IPS DF 6.9 (cell line): Measurements from ENCODE around the gene TNFAIP8.
"Not testable (repeated sequence)": the region's sequence is repeated elsewhere in the genome, so short reads cannot be mapped to it uniquely, and the experiment has no call there.

Source experiments
- DNase-seq: peaks from one replicate; pipeline ENCODE4 v3.0.0-alpha.2; 2013; ENCODE audit warnings: low read depth, low spot score
- H3K27ac ChIP-seq: one replicate; pipeline ENCODE4 v1.5.1; 2013; ENCODE audit warnings: low read length, control low read depth
- H3K27me3 ChIP-seq: 2 replicates; pipeline ENCODE4 v1.6.1; 2013; ENCODE audit warnings: mild to moderate bottlenecking, low read length; ENCODE audit not compliant: control insufficient read depth, insufficient read depth
- H3K36me3 ChIP-seq: 2 replicates; pipeline ENCODE4 v1.6.1; 2013; ENCODE audit warnings: low read length; ENCODE audit not compliant: control insufficient read depth, insufficient read depth
- H3K4me1 ChIP-seq: 2 replicates; pipeline ENCODE4 v1.6.1; 2013; ENCODE audit warnings: low read length; ENCODE audit not compliant: control insufficient read depth, insufficient read depth
- H3K4me3 ChIP-seq: 2 replicates; pipeline ENCODE4 v1.5.1; 2013; ENCODE audit warnings: mild to moderate bottlenecking, low read length
- H3K9me3 ChIP-seq: 2 replicates; pipeline ENCODE4 v1.6.1; 2013; ENCODE audit warnings: low read length, inconsistent platforms; ENCODE audit not compliant: control insufficient read depth, insufficient read depth
- WGBS: extraction: QIAGEN DNeasy Blood & Tissue Kit; methylation state at CpG from one replicate; pipeline ENCODE4 v1.1.7; 2013; ENCODE audit warnings: mixed read lengths, missing lambda C conversion rate; ENCODE audit not compliant: insufficient read length, insufficient coverage; 5-methylcytosine and 5-hydroxymethylcytosine counted together

TNFAIP8 gene

DNA sequence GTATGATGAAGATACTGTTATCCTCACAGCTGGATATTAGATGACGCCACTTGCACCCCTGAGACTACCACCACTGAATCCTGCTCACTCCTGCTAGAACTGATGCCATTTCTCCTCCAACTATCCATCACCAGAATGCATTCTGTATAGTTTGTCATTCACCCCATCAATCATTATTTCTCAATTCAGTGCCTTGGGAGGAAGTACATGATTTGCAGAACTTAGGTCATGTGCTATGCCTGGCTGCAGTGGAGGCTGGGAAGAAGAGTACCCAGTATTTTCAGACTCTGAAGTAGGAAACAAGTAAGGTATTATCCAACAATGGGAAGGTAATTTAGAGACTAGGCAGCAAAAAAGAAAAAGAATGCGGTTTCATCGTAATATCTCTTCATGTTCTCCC, 70.2 kb downstream of the TNFAIP8 start:
- H3K4me3 ChIP-seq: no peak overlapping the region
- H3K4me1 ChIP-seq: no peaks in the 10 kb centered on the region
- H3K27me3 ChIP-seq: no peaks in the 10 kb centered on the region
- no CpG with 5 or more reads among the region's 3 CpGs for WGBS
- H3K27ac ChIP-seq: no peak overlapping the region
- H3K9me3 ChIP-seq: no peaks in the 10 kb centered on the region
- DNase-seq: no peak
- H3K36me3 ChIP-seq: no peaks in the 10 kb centered on the region

DNA sequence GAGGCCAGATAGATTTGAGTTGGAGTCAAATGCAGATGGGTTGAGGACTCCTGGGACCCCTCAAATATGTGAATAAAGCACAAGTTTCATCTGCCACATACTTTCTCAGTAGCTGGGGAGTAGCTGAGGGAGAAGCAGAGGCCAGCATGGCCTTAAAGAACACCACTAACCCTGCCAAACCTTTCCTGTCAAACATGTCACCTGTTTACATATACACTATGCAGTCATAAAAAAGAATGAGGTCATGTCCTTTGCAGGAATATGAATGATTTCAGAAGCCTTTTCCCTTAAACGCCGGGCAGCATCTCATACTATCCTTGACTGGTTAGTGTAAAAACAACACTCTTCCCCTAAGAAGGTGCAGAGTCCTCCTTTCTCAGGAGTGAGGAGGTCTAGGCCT, 71.2 kb downstream of the TNFAIP8 start:
- H3K4me1 ChIP-seq: no peaks in the 10 kb centered on the region
- H3K4me3 ChIP-seq: no peak overlapping the region
- no CpG with 5 or more reads among the region's 2 CpGs for WGBS
- H3K27ac ChIP-seq: no peak overlapping the region
- no peaks in the 10 kb centered on the region for H3K9me3 ChIP-seq
- no peaks in the 10 kb centered on the region for H3K36me3 ChIP-seq
- no peaks in the 10 kb centered on the region for H3K27me3 ChIP-seq
- no peak for DNase-seq

DNA sequence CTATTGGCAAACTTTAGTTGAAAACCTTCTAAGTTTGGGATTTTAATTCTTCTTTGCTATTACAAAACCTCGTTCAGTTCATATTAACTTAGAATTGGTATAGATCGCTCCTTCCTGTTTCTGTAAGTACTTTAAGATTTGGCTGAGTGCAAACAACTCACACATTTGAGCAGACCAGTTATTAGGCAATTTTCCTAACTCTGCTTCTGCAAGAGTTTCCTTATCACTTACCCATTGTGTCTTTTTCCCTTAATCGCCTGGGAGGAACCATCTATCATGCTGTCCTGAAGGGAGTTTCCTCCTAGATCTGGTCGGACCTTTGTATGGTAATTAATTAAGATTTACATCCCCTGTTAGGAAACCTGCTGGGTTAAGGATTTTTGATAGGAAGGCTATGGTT, 71.8 kb downstream of the TNFAIP8 start:
- H3K27me3 ChIP-seq, H3K4me1 ChIP-seq, H3K4me3 ChIP-seq, H3K27ac ChIP-seq, H3K36me3 ChIP-seq, H3K9me3 ChIP-seq, DNase-seq: not testable (repeated sequence)
- WGBS: no CpG with 5 or more reads among the region's 4 CpGs

- no CpG with 5 or more reads among the region's 1 CpG for WGBS
- not testable (repeated sequence) for H3K9me3 ChIP-seq, H3K4me1 ChIP-seq
These were observed 72.3 kb downstream of the TNFAIP8 start for GRCh38 chr5:119428166-119428565.

DNA sequence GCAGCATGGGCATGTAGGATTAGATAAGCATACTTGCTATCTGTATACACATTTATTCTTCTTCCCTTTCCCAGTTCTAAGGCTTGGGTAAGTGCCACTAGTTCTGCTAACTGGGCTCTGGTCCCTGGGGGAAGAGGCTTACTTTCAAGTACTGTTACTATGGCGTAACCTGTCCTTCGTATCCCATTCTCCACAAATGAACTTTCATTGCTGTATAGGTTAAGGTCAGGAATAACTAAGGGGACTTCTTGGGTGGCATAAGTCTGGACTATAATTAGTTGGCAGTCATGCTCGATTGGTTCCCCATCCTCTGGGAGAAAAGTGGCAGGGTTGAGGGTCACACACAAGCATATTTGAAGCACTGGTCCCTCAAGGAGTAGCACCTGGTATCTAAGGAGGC, 72.8 kb downstream of the TNFAIP8 start:
- H3K27ac ChIP-seq, DNase-seq, H3K4me3 ChIP-seq, H3K4me1 ChIP-seq, H3K27me3 ChIP-seq, H3K36me3 ChIP-seq, H3K9me3 ChIP-seq: not testable (repeated sequence)
- WGBS: no CpG with 5 or more reads among the region's 3 CpGs

More at GRCh38 chr5:119428166-119428565, 72.3 kb downstream of the TNFAIP8 start:
- H3K27ac ChIP-seq, H3K27me3 ChIP-seq, H3K4me3 ChIP-seq, DNase-seq, H3K36me3 ChIP-seq: not testable (repeated sequence)

DNA sequence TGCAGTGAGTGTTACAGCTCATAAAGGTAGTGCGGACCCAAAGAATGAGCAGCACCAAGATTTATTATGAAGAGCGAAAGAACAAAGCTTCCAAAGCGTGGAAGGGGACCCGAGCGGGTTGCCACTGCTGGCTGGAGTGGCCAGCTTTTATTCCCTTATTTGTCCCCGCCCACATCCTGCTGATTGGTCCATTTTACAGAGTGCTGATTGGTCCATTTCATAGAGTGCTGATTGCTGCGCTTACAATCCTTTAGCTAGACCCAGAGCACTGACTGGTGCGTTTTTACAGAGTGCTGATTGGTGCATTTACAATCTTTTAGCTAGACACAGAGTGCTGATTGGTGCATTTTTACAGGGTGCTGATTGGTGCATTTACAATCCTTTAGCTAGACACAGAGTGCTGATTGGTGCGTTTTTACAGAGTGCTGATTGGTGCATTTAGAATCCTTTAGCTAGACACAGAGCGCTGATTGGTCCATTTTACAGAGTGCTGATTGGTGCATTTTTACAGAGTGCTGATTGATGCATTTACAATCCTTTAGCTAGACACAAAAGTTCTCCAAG, 76.9 kb downstream of the TNFAIP8 start:
- H3K27me3 ChIP-seq, H3K36me3 ChIP-seq, H3K9me3 ChIP-seq, DNase-seq, H3K4me1 ChIP-seq, H3K4me3 ChIP-seq, H3K27ac ChIP-seq: not testable (repeated sequence)
- no CpG with 5 or more reads among the region's 10 CpGs for WGBS

DNA sequence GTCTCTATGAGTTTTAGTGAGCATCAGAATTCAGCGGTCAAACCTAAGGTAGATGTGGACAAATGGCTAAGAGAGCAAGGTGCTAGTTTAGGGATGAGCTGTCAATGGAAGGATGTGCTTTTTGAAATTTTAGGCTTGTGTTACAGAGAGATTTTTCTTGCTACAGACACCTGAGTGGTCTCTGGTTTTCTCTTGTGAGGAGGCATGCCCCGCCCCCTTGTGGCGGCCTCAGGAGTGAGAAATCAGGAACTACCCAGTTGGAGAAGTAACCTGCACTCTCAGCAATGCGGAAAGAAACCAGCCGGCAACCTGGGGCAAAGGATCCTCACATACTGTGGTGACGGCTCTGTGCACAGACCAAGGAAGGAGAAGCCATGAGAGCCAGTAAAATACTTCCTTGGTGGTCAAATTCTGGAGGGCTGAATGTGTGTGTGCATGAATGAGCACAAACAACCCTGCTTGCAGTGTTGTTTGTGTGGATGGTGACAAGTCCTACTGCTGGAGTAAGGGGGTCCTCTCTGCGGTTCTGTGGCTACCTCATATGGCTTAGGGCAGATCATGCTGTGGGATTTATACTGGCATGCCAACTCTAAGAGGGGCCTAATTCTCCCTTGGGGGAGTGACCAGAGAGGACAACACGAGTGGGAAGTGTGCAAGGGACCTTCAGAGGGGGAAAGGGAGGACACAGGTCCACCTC, 79.8 kb downstream of the TNFAIP8 start:
- Histone ChIP-seq H3K9me3 (no peaks in the 10 kb centered on the region), H3K36me3 (no peaks in the 10 kb centered on the region), H3K4me1 (no peaks in the 10 kb centered on the region), H3K27me3 (no peaks in the 10 kb centered on the region), H3K27ac (no peak overlapping the region), H3K4me3 (no peak overlapping the region)
- WGBS: no CpG with 5 or more reads among the region's 8 CpGs
- DNase-seq: peak; percentile 57

DNA sequence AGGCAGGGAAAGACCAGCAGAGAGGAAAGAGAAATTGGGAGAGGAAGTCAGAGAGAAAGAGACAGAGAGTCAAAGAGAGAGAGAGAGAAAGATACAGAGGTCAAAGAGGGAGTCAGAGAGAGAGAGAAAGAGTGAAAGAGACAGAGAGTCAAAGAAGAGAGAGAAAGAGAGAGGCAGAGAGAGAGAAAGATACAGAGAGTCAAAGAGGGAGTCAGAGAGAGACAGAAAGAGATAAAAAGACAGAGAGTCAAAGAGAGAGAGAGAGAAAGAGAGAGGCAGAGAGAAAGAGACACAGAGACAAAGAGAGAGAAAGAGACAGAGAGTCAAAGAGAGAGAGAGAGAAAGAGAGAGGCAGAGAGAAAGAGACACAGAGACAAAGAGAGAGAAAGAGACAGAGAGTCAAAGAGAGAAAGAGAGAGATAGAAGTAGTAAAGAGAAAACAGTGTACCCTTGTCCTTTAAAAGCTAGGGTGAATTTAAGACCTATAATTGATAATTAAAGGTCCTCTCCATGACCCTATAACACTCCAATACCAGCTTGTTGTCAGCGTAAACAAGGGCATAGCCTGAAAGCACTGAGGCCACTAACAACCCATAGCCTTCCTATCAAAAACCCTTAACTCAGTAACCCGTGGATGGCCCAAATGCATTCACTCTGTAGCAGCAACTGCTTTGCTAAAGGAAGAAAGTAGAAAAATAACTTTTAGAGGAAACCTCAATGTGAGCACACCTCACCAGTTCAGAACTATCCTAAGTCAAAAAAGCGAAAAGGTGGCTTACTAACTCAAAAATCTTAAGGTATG, 82.2 kb downstream of the TNFAIP8 start:
- not testable (repeated sequence) for H3K27ac ChIP-seq, H3K36me3 ChIP-seq, H3K9me3 ChIP-seq, H3K27me3 ChIP-seq, H3K4me3 ChIP-seq, H3K4me1 ChIP-seq, DNase-seq
- WGBS: no CpG with 5 or more reads among the region's 3 CpGs

DNA sequence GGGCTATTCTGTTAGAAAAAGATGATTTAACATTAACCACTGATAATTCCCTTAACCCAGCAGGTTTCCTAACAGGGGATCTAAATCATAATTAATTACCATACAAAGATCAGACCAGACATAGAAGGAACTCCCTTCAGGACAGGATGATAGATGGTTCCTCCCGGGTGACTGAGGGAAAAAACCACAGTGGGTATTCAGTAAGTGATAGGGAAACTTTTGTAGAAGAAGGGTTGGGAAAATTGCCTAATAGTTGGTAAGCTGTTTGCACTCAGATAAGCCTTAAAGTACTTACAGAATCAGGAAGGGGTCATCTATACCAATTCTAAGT, 82.7 kb downstream of the TNFAIP8 start:
- H3K4me3 ChIP-seq, H3K4me1 ChIP-seq, H3K9me3 ChIP-seq, DNase-seq, H3K36me3 ChIP-seq, H3K27me3 ChIP-seq, H3K27ac ChIP-seq: not testable (repeated sequence)
- WGBS: no CpG with 5 or more reads among the region's 1 CpG

DNA sequence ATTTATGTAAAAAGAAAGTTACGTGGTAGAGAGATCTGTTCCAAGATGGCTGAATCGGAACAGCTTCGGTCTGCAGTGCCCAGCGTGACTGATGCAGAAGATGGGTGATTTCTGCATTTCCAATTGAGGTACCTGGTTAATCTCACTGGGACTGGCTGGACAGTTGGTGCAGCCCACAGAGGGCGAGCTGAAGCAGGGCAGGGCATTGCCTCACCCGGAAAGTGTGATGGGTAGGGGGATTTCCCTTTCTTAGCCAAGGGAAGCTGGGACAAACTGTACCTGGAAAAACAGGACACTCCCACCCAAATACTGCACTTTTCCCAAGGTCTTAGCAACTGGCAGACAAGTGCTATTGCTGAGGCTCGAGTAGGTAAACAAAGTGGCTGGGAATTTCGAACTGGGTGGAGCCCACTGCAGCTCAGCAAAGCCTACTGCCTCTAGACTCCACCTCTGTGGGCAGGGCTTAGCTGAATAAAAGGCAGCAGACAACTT, 83.4 kb downstream of the TNFAIP8 start:
- H3K4me3 ChIP-seq: no peak overlapping the region
- H3K27me3 ChIP-seq: no peaks in the 10 kb centered on the region
- no peaks in the 10 kb centered on the region for H3K36me3 ChIP-seq
- no peak for DNase-seq
- H3K4me1 ChIP-seq: no peaks in the 10 kb centered on the region
- no peak overlapping the region for H3K27ac ChIP-seq
- 100% methylated on average over 1 of the region's 8 CpGs for WGBS
- H3K9me3 ChIP-seq: no peaks in the 10 kb centered on the region
